CD4-positive, alpha-beta T cell treated with Interleukin-6 at 100 ng/mL for 8 hours (primary cell): ENCODE measurements around the gene RING1.

Experiments used
- DNase-seq: peaks from one replicate; pipeline ENCODE4 v3.0.0-alpha.2; 2020; ENCODE audit warnings: mixed read lengths, low spot score

Gene RING1

DNA sequence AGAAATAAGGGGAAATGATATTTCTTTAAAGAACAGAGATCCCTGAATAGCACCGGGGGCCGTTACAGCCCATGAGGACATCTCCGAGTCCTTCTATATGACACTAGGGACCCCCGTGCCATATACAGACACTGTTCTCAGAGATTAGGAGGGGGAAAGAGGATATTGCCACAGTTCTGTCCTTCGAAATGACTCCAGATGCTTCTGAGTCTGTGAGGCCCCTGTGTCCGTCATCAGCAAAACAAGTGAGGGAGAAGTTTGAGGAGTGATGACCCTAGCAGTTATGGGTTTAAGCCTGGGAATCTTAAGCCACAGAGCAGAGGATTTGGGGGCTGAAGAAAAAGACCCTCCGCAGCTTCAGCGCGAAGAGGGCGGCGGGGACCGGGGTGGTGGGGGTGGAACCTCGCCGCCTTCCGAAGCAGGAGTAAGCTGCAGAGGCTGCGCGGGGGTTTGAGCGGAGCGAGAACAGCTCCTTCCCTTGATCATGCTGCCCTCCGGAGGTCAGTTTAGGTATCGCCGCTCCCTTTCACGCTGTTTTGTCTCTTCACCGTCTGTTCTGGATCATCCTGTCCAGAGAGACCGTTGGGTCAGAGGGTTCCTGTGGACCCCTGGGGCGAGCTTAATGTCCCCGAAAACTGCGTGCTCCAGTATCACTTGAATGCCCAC, 39.8 kb downstream of the RING1 start:
- DNase-seq: peak; percentile 89

DNA sequence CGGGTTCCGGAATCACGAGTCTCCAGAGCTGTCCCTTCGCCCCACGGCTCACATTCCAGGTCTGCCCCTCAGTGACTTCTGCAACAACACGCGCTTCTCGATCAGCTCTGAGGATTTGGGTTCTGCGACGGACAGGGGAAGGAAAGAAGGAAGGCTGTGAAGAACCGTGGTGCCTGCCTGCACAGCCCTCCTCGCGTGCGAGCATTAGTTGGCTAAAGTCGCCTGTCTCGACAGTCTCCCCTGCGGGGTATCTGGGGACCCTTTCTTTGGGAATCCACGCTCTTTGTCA, 40.3 kb downstream of the RING1 start:
- no peak for DNase-seq

DNA sequence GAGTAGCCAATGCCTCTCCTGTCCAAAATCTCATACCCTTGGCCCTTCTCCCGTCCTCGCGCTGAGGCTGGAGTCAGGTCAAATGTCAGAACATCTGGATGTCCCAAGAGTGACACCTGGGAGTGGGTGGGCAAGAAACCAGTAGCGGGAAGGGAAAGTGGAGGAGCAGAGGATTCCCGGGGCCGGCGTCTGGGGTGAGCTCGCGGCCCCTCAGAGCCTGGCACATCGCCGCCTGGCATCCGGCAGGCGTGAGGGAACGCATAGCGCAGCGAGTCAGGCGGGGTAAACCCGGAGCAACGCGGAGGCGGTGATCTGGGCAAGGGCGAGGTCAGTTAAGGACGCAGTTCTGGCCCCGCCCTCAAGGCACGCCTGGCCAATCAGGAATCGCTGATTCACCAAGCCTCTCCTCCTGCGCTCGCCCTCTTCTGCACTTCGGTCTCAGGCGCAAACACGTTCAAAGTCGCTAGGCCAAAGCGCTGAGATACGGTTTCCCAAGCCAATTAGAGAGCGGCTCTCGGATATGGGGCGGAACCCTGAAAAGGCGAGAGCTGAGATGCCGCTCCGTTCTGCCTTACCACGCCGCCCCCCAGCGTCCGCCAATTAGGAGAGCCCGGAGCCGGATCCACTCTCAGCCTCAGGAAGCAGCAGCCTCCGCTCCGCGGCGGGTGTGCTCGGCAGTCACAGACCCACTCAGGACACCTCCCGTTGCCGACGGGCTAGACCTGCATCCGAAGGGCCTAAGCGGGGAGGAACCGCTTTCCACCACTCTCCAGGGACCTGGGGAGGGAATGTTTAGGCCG, 40.8 kb downstream of the RING1 start:
- peak; percentile 97 for DNase-seq

DNA sequence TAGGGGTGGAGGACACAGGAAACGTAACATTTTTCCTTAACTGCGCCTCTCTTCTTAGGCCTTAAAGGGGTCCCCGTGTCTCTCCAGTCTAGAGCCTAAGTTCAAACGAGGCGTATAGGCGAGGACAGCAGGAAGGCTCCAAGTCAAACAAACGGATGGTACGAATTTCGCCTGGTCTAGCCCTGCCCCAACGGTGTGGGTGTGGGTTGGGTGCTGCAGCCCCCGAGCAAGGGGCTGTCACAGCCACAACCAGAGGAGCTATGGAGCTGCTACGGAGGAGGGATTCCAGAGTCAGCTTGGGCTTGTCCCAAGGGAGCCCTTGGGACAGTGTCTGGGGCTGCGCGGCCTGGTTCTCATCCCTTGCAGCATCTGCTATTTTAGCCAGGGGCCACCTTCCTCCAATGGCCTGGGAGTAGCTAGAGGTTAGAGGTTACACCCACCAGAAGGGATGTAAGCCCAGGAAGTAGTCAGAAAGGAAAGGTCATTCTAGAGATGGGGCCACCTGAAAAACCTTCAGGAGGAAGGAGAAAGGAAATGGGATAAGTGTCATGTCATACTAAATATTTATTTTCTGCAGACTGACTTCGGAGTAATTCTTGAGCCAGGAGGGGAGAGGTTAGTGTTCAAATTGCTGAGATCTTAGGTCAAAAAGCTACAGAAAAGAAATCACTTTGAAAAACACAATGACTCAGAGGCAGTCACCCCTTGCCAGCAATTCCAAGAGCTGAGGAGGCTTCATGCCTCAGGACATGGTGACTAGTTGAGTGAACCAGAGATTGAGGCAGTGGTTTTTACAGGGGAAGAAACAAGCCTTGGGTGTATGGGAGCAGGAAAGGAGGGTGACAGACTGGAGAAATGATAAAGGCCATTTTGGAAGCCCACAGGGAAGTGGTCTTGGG, 41.7 kb downstream of the RING1 start:
- no peak for DNase-seq

DNA sequence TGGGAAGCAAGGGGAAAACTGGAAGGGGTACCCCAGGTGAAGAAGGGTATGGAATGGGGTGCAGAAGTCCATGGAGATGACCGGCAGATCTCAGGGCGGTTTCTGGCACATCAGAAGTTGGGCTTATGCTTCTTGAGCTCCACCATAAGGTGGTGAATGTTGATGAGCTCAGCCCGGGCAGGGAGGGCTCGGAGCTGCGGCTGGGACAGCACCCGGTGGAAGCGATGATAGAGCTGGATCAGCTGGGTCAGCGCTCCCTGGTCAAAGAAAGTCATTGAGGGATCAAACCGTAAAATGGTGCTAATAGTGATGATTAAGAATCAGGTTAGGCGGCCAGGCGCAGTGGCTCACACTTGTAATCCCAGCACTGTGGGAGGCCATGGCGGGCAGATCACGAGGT, 42.4 kb downstream of the RING1 start:
- no peak for DNase-seq

DNA sequence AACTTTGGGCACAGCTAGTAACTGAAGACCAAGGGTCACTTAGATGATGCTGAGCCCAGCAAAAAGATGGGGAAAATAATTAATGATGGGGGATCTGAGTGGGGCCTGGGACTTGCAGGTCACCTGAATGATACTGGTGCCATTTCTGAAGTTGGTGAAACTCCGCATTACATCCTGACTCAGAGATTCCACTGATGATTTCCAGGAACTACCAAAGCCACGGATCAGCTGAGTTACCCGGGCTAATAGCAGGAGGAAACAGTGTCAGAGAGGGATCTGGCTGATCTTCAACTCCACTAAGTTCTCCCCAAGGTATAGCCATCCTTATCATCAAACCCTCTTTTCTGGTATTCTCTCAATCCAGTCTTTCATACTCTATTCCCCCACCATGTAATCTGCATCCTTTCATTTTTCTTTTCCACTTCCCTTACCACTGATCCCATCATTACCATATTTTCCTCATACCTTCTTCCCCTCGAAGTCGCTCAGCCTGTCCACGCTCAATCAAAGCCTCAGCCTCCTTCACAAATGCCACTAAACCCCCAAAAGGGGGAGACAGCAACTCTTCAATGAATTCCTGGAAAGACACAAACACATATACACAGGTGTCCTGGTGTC, 43.2 kb downstream of the RING1 start:
- DNase-seq: no peak

DNA sequence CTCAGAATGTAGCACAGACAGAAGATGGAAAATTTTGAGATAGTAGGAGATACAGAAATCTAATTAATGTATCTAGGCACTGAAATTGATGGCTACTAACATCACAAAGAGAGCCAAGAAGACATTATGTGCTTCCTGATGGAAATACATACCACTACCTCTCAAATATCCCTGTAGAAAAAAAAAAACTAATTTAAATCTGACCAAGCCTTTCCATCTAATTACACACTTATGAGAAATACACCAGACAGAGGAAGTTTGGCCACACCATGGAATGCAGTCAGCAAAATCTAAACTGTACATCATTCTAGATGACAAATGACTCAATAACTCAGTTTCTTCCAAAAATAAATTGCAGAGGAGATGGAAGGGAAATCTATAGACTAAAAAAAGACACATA, 44.5 kb downstream of the RING1 start:
- DNase-seq: no peak

- no peak for DNase-seq
These were observed 46.3 kb downstream of the RING1 start for GRCh38 chr6:33254591-33254990.

DNA sequence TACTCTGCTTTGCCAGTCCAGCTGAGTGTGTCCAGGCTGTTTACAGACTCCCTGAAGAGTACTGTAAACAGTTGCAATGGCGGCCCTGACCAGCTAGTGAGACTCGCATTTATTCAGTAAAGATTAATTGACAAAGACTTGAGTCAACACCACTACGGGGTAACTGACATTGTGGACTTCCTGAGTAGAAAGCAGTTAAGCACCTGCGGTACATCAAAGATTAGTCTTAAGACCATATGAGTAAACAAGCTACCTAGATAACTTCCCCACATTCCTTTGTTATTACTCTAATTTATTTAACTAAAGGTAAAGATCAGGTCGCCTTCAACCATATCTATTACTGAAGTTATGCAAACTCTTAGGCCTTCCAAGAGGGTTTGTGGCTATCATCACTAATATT, 50.7 kb downstream of the RING1 start:
- DNase-seq: no peak
